Activated gamma-delta T cell treated with anti-CD3 and anti-CD28 coated beads, Interleukin-2, amount 50 U/mL, for 16 hours (primary cell): ENCODE results near the gene NOS3.
A peak's percentile ranks its signal among the peaks of the same experiment; 100 is the strongest.

Source experiments
- DNase-seq: peaks from one replicate; pipeline ENCODE4 v3.0.0-alpha.2; 2020; ENCODE audit warnings: low read depth

Gene NOS3

GRCh38 chr7:151058781-151059366 is 68.1 kb downstream of the NOS3 start:
- no peak for DNase-seq

DNA sequence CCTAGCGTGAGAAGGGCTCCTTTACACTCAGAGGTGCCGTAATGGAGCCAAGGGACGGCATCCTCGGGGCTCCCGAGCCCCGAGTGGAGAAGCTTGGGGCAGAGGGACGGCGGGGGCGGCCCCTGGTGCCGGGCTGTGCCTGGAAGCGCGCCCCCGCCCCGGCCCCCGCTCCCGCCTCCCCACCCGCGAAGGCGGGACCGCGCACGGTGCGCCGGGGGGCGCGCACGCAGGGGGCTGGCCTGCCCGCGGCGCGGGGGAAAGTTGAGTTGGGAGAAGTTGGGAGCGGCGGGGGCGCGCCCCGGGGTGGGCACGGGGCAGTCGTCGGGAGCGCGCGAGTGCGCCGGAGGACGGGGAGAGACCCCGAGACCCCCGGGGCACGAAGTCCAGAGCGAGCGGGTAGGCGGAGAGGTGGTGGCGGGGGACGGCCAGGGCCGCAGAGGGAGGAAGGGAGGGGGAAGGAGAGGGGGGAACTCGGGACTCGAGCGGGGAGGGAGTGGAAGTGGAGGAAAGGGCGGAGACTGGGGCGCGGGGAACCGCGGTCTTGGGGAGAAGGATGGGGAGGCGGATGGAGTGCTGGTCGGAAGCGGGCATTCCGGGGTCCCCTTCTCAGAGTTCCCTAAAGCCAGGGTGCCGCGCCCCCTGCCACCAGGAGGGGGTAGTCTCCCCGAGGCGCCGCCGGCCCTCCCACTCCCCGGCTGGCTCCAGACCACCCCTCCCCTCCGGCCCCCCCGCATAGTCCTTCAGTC is 68.7 kb downstream of the NOS3 start, which contains the start of gene SLC4A2:
TSS of gene SLC4A2 (plus strand) at position 223 of the 746 bp plus-strand sequence. CDS start 2,399 bp downstream, outside the sequence.
- peak; percentile 54 for DNase-seq

DNA sequence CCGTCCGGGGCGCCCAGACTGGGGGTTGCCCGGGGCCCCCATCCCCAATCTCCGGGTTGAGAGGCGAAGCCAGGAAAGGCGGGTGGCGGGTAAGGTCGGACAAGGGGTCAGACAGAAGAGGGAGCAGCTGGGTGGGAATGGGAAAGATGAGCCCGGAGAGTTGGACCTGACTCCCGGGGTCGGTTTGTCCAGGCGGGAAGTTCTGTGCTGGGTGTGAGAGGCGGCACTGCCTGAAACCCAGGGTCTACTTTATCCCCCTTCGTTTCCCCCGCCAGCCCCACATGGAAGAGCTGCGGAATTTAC is 69.2 kb downstream of the NOS3 start:
- DNase-seq: no peak

- no peak for DNase-seq
These were observed 69.8 kb downstream of the NOS3 start for GRCh38 chr7:151060416-151061212.

GRCh38 chr7:151061213-151062110 is 70.6 kb downstream of the NOS3 start:
- DNase-seq: no peak

- DNase-seq: no peak
These were observed 71.2 kb downstream of the NOS3 start for GRCh38 chr7:151062111-151062398.

DNA sequence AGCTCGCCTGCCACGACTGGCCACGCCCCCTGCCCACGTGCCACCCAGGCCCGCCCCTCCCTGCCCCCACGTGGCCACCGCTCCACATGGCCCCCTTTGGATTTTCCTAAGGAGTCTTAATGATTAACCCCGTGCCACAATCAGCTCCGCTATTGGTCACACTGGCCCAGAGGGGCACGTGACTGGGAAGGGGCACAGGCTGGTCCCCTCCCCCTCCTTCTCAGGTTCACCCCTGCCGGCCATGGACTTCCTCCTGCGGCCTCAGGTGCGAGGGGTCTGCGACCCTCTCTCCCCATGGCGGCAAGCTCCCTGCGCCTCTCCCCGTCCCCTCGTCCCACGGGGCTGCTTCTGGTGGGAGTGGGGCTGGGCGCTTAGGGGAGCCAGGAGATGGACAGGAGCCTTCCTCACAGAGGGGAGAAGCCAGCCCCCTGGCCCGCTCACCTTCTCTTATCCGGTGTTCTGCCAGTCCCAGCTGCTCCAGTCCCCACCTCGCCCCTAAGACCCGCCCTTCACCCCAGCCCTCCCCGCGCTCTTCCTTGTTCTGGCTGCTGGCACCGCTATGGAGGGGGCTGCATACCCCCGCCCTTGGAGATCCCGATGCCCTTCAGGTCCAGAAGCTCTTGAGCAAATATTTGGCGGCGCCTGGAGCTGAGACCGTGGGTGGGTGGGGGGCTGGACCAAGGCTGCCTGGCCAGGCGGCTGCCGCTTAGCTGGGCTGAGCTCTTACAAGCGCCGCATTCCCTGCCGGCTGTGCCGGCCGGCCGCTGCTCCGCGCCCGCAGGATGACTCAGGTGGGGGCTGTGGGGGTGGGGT is 71.8 kb downstream of the NOS3 start:
- no peak for DNase-seq

DNA sequence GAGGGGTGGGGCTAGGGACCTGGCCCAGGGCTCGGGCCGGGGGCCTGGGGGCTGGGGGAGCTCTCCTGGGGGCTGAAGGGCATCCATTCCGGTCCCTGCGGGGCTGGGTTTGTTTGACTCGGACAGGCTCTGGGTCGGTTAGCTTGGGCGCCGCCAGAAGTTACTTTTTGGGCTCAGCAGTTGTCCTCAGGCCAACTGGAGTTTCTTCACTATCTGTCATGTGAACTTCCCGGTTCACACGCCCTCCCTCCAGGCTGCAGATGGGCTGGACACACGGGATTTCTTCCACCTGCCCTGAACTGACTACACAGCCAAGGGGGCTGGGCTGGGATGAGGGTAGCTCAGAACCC is 72.4 kb downstream of the NOS3 start:
- no peak for DNase-seq
